MM.1S (cell line): Measurements from ENCODE around the gene PALM3.

Source experiments
- DNase-seq: peaks from one replicate; pipeline ENCODE4 v3.0.0-alpha.2; 2015
- H2AFZ ChIP-seq: fragments of 300-600 bp; sonication (generic); 2 replicates; pipeline ENCODE4 v1.6.0; 2016; ENCODE audit warnings: antibody characterized with exemption, low read length
- H3F3A ChIP-seq: fragments of 300-600 bp; sonication (generic); 2 replicates; pipeline ENCODE4 v1.6.1; 2016; ENCODE audit warnings: mild to moderate bottlenecking, antibody characterized with exemption, low read length, moderate library complexity, mixed read lengths; ENCODE audit not compliant: insufficient read depth
- H3K27ac ChIP-seq: fragments of 300-600 bp; sonication (generic); 2 replicates; pipeline ENCODE4 v1.5.1; 2016; ENCODE audit warnings: mild to moderate bottlenecking, low read length
- H3K27me3 ChIP-seq: fragments of 300-600 bp; sonication (generic); replicated peaks from 2 replicates; pipeline ENCODE4 v1.6.0; 2016; ENCODE audit warnings: low read length; ENCODE audit not compliant: insufficient read depth
- H3K36me3 ChIP-seq: fragments of 300-600 bp; sonication (generic); replicated peaks from 2 replicates; pipeline ENCODE4 v1.6.1; 2016; ENCODE audit warnings: mild to moderate bottlenecking, low read length, mixed read lengths; ENCODE audit not compliant: insufficient read depth
- H3K4me1 ChIP-seq: fragments of 300-600 bp; sonication (generic); 2 replicates; pipeline ENCODE4 v1.6.1; 2016; ENCODE audit warnings: low read length, mixed read lengths
- H3K4me2 ChIP-seq: fragments of 300-600 bp; sonication (generic); 2 replicates; pipeline ENCODE4 v1.6.0; 2016; ENCODE audit warnings: low read depth, low read length
- H3K4me3 ChIP-seq: fragments of 300-600 bp; sonication (generic); 2 replicates; pipeline ENCODE4 v1.5.1; 2016; ENCODE audit warnings: low read length, mixed read lengths
- H3K79me2 ChIP-seq: fragments of 300-600 bp; sonication (generic); 2 replicates; pipeline ENCODE4 v1.6.1; 2016; ENCODE audit warnings: mixed run types, low read length, mixed read lengths
- H3K9ac ChIP-seq: fragments of 300-600 bp; sonication (generic); 2 replicates; pipeline ENCODE4 v1.6.1; 2016; ENCODE audit warnings: low read length, mixed read lengths
- H3K9me2 ChIP-seq: fragments of 300-600 bp; sonication (generic); replicated peaks from 2 replicates; pipeline ENCODE4 v1.6.1; 2016; ENCODE audit warnings: mild to moderate bottlenecking, low read length, mixed read lengths; ENCODE audit not compliant: insufficient read depth
- H3K9me3 ChIP-seq: fragments of 300-600 bp; sonication (generic); replicated peaks from 2 replicates; pipeline ENCODE4 v1.6.1; 2016; ENCODE audit warnings: mild to moderate bottlenecking, low read length, mixed read lengths; ENCODE audit not compliant: insufficient read depth
- H4K20me1 ChIP-seq: fragments of 300-600 bp; sonication (generic); 2 replicates; pipeline ENCODE4 v1.6.1; 2016; ENCODE audit warnings: mild to moderate bottlenecking, low read length, moderate library complexity, mixed read lengths; ENCODE audit not compliant: insufficient read depth
- CTCF ChIP-seq: fragments of 300-600 bp; sonication (generic); IDR thresholded peaks from 2 replicates; pipeline ENCODE4 v1.5.1; 2016; ENCODE audit warnings: antibody characterized with exemption, low read length, mixed read lengths
- EZH2 ChIP-seq: fragments of 300-600 bp; sonication (generic); optimal IDR thresholded peaks from 2 replicates; pipeline ENCODE3; 2017; ENCODE audit warnings: low read depth, mild to moderate bottlenecking, antibody characterized with exemption, low read length, mixed read lengths
- EZH2phosphoT487 ChIP-seq: fragments of 300-600 bp; sonication (generic); IDR thresholded peaks from 2 replicates; pipeline ENCODE4 v1.6.1; 2018; ENCODE audit warnings: antibody characterized with exemption, low read length

Gene PALM3

GRCh38 chr19:14066134-14066533, 4.3 kb upstream of the PALM3 start:
- Histone ChIP-seq H3K9ac (no peak overlapping the region), H3K4me2 (no peak overlapping the region), H3K27me3 (peaks cover 31% of the 10 kb centered on the region), H2AFZ (no peak overlapping the region), H3K79me2 (no peaks in the 10 kb centered on the region), H4K20me1 (no peaks in the 10 kb centered on the region), H3F3A (no peaks in the 10 kb centered on the region), H3K9me3 (no peaks in the 10 kb centered on the region), H3K4me1 (no peaks in the 10 kb centered on the region), H3K27ac (no peak overlapping the region), H3K4me3 (no peak overlapping the region), H3K9me2 (no peaks in the 10 kb centered on the region), H3K36me3 (no peaks in the 10 kb centered on the region)
- TF ChIP-seq CTCF (no peak), EZH2phosphoT487 (no peak), EZH2 (no peak)
- DNase-seq = no peak

GRCh38 chr19:14063105-14063504, 1.2 kb upstream of the PALM3 start:
- Histone ChIP-seq H3K4me1 (no peaks in the 10 kb centered on the region; the same call in 1 of the 2 replicates), H2AFZ (no peak overlapping the region), H3K9me2 (no peaks in the 10 kb centered on the region), H3K79me2 (no peaks in the 10 kb centered on the region), H3K9me3 (no peaks in the 10 kb centered on the region), H3K27ac (no peak overlapping the region), H3K9ac (no peak overlapping the region), H3K27me3 (peaks cover 58% of the 10 kb centered on the region), H3K4me2 (no peak overlapping the region), H3K4me3 (no peak overlapping the region), H3F3A (no peaks in the 10 kb centered on the region), H3K36me3 (no peaks in the 10 kb centered on the region), H4K20me1 (no peaks in the 10 kb centered on the region)
- TF ChIP-seq CTCF (no peak), EZH2phosphoT487 (no peak), EZH2 (no peak)
- DNase-seq = no peak

- no peaks in the 10 kb centered on the region for H3K9me3 ChIP-seq
Measured at GRCh38 chr19:14062558-14062855, 631 bp upstream of the PALM3 start.

More at GRCh38 chr19:14062558-14062855, 631 bp upstream of the PALM3 start:
- Histone ChIP-seq H4K20me1 (no peaks in the 10 kb centered on the region), H3K9me2 (no peaks in the 10 kb centered on the region), H3K4me1 (no peaks in the 10 kb centered on the region; the same call in 1 of the 2 replicates), H2AFZ (no peak overlapping the region), H3K79me2 (no peaks in the 10 kb centered on the region), H3K9ac (no peak overlapping the region), H3F3A (no peaks in the 10 kb centered on the region), H3K36me3 (no peaks in the 10 kb centered on the region), H3K27me3 (peaks cover 63% of the 10 kb centered on the region), H3K4me2 (no peak overlapping the region), H3K4me3 (no peak overlapping the region), H3K27ac (no peak overlapping the region)
- DNase-seq = no peak
- TF ChIP-seq CTCF (no peak), EZH2 (no peak), EZH2phosphoT487 (no peak)
